Amygdala (tissue), 56 donors: ENCODE data around the gene ITGBL1.
"Not testable (repeated sequence)": the region's sequence is repeated elsewhere in the genome, so short reads cannot be mapped to it uniquely, and the experiment has no call there.

Source experiments
- DNase-seq, 56 donors: peaks; one replicate each; lab custom pipeline; 2025; lab: John Stamatoyannopoulos, UW

ITGBL1 gene

DNA sequence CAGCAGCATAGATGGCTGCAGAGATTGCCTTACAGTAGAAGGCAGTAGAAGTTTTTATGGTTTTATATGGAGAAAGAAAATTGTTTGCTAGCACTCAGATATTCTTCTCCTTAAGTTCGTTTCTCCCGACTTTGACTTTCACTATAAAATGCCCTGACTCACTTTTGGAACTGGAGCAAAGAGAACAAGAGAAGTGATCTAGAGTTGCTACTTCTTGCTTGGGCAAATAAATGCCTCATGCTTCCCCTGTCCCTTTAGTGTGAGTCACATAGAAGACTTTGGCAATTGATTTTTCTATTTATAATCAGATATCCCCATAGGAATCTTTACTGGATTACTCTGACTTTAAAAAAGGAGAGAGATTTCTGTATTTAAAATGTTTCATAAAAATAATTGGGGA, 46.9 kb downstream of the ITGBL1 start:
- DNase-seq, result no peak

DNA sequence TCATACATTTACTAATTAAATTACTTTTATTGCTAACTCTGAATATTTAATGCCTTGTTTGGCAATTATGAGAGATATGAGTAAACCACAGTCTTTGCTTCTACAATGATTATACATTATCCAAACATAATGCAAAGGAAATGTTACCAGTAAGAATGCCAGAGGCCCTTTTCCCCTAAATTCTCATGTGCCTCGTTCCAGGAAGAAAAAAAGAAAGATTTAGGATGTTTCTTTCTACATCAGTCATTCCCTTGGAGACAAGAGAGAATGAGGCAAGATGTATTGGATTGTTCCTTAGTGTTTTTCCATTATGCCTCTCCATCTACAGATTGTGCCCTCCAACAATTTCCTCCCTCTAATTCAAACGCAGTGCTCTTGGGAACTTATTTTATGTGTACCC, 50.1 kb downstream of the ITGBL1 start:
- no peak for DNase-seq

DNA sequence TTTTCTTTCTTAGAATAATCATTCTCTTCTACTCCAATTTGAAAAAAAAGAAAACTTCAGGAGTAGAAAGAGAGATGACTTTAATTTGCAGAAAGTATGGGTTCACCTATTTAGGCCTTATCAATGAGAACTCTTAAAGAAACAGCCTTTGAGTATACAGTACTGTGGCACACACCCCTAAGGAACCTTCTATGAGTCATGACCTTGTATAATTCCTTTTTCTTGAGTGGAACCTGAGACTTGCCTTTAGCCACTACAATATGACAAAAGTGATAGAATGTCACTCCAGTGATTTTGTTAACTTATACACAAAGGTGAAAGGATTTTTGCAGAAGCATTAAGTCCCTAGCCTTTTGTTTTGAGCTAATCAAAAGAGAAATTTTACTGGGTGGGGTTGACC, 58.7 kb downstream of the ITGBL1 start:
- DNase-seq, result no peak

DNA sequence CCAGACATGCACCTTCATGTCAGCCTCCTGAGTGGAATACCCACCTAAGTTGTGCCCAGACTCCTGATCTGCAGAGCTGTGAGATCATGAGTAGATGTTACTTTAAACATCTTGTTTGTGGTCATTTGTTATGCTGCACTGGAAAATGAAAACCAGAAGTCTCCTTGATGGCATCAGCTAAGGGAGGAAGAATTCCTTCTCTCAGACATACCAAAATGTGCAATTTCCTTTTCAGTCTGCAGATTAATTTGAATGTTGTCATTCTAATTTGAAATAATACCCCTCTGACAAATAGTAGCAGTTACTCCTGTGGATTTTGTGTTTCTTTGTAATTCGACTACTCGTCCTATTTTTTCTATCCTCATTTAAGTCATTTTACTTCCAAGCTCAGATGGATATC, 59.3 kb downstream of the ITGBL1 start:
- no peak for DNase-seq

DNA sequence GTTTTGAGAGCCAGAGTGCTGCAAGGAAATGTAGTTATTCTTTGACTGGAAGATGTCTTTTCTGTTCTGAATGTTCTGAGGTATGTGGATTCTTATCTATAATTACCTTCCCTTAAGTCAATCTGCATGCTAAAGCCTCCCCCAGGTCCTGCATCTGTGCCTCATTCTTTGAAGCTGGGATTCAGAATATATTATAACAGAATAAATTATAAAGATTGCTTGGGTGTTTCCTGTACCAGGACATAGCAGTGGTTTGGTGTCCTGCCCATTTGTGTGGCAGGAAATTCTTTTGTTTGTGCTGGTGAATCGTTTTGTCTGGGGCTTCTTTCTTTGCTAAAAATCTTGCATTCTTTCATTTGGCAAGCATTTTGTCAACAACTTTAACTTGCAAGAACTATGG, 60.2 kb downstream of the ITGBL1 start:
- DNase-seq, result no peak

DNA sequence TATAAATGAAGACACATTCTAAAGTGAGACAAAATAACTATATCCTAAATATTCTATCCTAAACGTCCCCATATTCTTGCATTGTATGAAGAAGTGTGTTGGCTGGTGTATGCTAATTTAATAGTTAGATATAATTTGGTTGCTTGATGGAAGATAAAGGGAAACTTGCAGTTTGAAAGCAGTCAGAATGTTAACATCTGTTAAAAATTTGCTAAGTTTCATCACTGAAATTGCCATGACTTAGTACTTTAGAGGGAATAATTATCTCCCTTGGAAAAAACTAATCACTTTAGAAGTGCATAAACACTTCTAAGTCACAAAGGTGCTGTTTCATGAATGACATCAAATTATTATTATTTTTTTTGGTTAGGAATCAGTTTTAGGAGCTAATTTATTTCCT, 61.6 kb downstream of the ITGBL1 start:
- DNase-seq, result no peak

DNA sequence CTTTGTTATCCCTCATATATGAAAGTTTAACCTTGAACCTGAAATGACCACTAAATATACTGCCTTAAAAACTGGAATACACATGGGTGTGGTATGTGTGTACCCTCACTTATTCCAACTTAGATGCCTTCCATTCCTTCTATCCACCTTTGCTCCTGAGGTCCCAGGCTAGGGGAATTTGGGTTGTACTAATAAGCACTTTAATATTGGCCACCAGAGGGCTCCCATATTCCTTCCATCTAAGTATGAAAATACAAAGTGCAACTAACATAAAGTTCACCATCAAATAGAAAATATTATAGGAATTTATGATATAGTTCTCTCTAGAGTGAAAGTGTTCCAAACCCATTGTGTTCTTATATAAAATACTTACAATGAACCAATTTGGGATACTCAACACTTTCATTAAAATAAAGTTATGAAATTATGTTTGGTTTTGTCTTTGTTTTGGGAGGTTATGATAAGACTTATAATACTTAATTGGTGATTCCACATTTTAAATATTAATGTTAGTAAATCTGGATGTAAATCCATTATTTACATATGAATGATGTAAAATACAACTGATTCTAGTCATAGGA, 62.3 kb downstream of the ITGBL1 start:
- DNase-seq, result peak in 4 of 56 donors; percentile 2 to 51 (median 21)

DNA sequence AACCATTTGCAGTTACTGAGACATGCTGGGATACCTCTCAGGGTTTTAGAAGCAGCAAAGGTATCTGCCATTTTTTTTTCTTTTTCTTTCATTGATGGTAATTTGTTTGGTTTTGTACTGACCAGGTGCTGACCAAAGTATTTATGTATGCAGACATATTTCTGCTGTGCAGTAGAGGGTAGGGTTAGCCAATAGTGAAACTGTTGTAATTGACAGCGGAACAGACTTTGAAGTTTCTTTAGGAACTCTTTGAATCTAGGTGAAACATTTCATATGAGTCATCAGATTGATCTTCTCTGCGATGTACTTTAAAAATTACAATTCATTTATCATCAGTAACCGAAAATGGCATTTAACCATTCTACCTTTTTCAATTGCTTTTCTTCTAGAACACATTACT, 63.0 kb downstream of the ITGBL1 start:
- no peak for DNase-seq

DNA sequence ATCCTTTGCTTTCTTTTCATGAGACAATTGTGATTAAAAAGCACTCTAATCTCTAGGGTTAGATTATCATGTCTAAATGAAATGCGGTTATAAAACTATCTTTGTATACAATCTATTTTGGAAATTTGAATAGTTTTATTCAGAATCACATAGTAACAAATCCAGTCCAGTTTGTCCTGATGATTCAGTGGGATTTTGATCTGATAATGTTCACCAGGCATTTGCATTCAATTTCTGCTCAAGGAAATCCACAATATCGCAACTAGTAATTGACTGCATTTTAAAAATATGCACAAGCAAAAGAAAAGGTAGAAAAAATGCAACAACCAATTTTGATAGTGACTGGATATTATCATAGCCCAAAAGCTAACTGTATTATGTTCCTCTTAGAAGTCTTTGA, 63.8 kb downstream of the ITGBL1 start:
- no peak for DNase-seq

DNA sequence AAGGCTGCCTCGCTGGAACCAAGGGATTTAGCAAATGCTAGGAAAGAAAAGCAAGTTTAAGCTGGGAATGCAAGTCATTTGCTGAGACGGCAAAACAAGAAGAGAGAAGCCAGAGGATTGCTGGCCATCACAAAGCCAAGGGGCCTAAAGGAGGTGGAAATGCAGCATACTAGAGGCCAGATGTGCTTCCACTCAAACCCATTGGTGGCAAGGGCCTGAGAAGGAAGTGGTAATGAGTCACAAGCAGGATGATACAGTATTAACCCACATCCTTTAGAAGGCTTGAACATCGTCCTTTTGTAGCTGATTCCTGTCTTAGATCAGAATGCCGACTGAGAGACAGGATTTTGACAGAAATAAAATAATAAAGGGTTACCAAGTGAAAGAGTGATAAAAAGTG, 68.2 kb downstream of the ITGBL1 start:
- DNase-seq, result no peak

DNA sequence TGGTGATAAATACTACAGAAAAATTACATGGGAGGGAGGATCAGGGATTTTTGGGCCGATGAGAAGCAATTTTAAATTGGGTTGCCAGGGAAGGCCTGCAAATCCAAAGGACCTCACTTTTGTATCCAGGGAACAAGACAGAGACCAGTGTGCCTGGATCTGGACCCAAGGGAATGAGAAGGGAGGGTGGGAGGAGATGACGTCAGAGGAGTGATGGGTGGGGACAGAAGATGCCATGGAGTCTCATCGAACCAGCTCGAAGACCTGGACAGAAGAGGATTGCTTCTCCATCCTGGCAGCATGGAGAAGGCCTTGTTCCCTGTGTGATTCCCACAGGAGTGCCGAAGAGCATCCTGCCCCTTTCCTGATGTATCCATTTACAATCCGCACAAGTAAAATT, 68.9 kb downstream of the ITGBL1 start:
- DNase-seq, result no peak

DNA sequence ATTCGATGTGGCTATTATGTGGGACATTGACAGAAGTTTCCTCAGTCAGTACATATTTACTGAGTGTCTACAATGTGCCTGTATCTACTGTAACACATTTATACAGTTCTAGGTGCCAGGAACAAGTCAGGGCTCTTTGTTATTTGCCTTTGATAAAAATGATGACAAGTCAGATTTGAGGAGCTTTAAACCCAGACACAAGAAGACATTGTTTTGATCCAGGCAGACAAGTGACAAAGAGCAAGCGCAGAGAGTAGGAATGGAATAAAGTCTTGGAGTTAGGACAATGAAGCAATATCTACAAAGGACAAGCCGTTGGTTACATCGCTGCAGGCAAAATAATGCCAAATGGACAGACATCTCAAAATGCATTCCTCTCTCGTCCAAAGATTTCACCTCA, 70.1 kb downstream of the ITGBL1 start:
- DNase-seq, result peak in 4 of 56 donors; percentile 9 to 39 (median 20)

DNA sequence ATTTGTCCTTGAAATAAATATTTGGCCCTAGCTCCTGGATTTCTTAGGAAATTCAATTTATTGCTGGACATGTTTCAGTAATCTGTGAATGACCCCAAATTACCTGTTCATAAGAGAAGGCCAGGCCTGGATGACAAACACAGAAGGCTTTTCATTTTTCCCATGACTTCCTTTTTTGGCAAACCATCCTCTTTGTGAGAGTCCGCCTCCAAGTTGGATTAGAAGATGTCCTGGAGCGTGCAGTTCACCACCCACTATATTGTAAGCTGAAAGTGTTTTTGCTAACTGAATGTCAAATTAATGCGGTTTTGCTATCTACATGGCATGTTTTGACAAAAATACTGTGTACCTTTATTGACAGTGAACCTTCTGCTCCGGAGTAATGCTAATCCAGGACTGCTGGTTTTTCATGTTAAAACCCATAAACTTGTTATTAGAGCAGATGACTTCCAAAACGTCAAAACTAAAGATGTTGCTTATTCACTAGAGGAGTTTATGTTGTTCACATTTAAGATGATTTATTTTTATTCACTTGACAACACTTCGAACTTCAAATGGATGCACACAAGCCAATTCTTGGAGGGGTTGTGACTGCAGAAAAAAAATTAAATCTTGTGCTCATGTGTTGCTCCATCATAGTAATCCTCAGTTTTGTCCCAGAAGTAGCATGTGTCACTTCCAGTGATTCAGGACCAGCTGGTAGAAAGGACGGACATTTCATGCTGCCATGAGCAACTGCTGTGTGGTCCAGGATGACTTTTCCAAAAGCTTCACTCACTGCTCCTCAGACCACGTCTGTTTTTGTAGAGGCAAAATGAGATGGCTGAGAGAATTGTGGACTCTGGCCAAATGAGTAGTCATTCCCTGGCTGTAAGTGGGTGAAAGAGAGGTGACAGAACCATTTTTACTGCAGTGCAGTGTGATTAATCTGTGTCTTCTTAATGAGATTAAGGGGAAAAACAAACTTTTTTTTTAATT, 71.0 kb downstream of the ITGBL1 start:
- peak in 7 of 56 donors; percentile 3 to 15 (median 13) for DNase-seq

DNA sequence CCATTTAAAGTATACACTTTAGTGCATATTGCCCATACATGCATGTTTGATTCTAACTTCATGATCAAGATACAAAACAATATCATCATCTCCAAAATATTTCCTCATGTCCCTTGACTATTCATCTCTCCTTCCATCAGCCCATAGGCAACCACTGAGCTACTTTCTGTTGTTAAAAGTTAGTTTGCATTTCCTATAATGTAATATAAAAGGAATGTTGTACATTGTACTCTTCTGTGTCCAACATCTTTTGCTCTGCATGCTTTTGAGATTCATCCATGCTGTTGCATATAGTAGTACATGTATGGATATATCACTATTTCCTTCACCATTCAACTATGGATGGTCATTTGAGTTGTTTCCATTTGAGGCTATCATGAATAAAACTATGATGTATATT, 74.7 kb downstream of the ITGBL1 start:
- DNase-seq, result no peak

DNA sequence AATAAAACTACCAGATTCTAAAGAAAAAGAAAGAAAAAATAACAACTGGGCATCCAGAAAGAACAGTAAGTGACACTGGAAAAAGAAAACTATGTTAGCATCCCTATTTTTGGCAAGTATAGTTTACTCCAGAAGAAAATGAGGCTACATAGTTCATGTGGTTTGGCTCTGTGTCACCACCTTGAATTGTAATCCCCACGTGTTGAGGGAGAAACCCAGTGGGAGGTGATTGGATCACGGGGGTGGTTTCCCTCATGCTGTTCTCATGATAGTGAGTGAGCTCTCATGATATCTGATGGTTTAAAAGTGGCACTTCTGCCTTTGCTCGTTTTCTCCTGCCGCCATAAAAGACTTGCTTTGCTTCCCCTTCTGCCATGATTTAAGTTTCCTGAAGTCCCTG, 76.9 kb downstream of the ITGBL1 start:
- no peak for DNase-seq

DNA sequence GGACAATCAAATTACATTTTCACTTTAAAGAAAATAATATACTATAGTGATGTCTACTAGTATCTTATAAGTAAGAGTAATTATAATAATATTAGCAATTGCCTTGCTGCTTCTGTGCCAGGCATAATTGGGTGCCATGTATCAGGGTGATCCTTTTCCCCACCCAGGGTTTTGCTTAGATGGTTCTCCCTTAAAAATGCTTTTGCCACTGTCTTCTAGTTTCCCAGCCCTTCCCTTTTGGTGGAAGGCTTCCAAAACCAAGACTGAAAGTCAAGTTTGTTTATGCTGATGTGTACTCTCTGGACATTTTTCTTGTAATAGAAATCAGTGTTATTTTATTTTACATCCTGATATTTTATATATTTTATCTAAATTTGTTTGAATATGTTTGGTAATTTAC, 77.8 kb downstream of the ITGBL1 start:
- DNase-seq, result no peak

DNA sequence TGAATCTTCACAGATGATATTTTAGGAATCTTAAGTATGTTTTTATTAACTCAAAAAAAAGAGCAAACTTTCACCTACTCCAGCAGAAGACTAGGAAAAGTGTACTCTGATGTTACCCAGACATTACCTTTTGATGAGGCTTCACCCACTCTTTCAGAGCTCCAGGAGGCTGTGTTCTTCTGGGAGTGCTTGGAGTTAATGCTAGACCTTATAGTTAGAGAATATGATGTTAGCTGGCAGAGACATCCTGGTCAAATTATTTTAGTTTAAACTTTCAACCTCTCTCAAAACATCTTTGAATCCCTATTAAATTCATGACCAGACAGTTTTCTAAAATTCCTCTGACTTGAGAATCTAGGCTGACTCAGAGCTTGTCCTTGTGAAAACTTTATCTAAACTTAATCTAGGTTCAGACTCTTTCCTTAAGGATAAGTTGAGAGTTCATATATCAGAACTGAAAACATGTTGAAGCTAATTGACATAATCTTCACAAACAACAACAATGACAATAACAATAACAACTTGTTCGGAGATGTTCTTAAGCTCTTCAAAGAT, 82.8 kb downstream of the ITGBL1 start:
- no peak for DNase-seq

DNA sequence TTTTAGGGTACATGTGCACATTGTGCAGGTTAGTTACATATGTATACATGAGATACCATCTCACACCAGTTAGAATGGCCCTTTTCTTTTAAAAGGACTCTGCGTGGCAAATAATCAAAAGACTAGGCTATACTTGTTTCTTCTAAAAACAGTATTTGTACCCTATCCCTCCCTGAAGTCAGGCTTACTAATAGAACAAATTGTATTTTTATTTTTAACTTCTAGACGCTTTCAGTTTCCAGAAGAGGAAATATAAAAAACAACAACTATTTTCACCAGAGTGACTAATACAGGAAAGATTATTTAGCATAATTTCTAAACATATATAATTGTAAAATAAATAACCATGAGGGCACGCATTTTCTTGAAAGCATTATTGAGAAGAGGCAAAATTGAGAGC, 83.6 kb downstream of the ITGBL1 start:
- DNase-seq, result no peak

DNA sequence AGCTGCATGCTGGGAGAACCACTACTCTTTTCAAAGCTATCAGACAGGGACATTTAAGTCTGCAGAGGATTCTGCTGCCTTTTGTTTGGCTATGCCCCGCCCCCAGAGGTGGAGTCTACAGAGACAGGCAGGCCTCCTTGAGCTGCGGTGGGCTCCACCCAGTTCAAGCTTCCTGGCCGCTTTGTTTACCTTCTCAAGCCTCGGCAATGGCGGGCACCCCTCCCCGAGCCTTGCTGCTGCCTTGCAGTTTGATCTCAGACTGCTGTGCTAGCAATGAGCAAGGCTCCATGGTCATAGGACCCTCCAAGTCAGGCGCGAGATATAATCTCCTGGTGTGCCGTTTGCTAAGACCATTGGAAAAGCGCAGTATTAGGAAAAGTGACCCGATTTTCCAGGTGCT, 92.1 kb downstream of the ITGBL1 start:
- DNase-seq, result not testable (repeated sequence)

DNA sequence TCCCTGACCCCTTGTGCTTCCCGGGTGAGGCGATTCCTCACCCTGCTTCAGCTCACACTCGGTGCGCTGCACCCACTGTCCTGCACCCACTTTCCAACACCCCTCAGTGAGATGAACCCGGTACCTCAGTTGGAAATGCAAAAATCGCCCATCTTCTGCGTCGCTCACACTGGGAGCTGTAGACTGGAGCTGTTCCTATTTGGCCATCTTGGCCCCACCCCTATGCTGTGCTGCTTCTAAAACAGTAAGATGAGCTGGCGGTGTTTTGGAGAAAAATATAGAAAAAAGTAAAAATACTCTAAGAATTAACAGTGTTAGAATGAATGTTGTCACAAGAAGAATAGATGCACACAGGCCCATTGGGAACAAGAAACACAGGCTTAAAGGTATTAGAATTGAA, 92.5 kb downstream of the ITGBL1 start:
- no peak for DNase-seq

DNA sequence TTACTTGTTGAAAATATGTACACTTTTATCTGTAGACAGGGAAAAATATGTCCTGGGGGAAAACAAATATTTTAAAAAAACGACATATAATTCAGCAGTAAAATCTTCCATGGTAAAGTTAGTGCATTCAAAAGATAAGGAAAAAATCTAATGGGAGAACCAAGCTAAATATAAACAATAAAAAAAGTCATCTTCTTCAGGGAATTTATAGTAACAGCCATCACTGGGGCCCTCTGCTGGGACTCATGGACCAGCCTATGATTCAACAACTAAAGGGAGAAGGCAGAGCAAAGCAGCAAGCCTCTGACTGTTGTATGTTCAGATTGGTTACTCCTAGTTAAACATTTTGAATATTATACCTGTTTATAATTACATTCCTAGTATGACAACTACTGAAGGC, 93.0 kb downstream of the ITGBL1 start:
- peak in 1 of 56 donors; percentile 0 for DNase-seq

DNA sequence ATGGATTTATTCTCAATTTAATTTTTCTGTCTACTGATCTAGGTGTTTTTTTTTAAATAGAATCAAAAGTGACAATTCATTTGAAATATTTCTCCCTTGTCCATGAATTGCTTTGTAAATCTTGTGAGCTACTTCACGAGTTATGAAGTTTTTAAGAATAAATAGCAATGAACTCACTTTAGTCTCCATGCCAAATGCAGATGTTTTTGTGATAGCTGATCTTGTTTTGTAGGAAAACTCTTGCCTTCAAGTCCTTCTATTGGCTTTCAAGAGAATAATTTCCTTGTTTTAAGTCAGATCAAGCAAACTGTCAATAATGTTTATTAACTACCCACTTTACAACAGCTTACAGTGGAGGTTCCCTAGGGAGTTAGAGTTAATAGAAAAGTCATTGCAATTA, 99.8 kb downstream of the ITGBL1 start:
- DNase-seq, result no peak
